HG03103 (cell line): ENCODE results near the gene VSX2.

ENCODE experiments used
- ATAC-seq: cut with Tn5 transposase; IDR thresholded peaks from one replicate; pipeline ENCODE4 v1.9.1; 2021; ENCODE audit warnings: low read depth; ENCODE audit not compliant: unreplicated experiment

VSX2 gene

GRCh38 chr14:74238974-74239847 is at the start of gene VSX2:
TSS of gene VSX2 (plus strand) at chr14:74239449. CDS start at chr14:74239562, 113 bp downstream.
- no peak for ATAC-seq

- ATAC-seq = no peak
Observed at GRCh38 chr14:74190927-74191575, 48.2 kb upstream of the VSX2 start.

GRCh38 chr14:74194506-74195274 is 44.6 kb upstream of the VSX2 start:
- ATAC-seq = no peak

- no peak for ATAC-seq
Observed at GRCh38 chr14:74195623-74196022, 43.6 kb upstream of the VSX2 start.

- no peak for ATAC-seq
Observed at GRCh38 chr14:74198441-74199234, 40.6 kb upstream of the VSX2 start.

- no peak for ATAC-seq
Observed at GRCh38 chr14:74202113-74202512, 37.1 kb upstream of the VSX2 start.

- no peak for ATAC-seq
Observed at GRCh38 chr14:74203639-74204038, 35.6 kb upstream of the VSX2 start.

GRCh38 chr14:74204491-74204890 is 34.8 kb upstream of the VSX2 start:
- no peak for ATAC-seq

GRCh38 chr14:74205882-74206281 is 33.4 kb upstream of the VSX2 start:
- ATAC-seq = no peak

- ATAC-seq = no peak
Observed at GRCh38 chr14:74207943-74208342, 31.3 kb upstream of the VSX2 start.

- ATAC-seq = no peak
Observed at GRCh38 chr14:74208642-74209041, 30.6 kb upstream of the VSX2 start.

GRCh38 chr14:74211945-74212580 is 27.2 kb upstream of the VSX2 start:
- no peak for ATAC-seq

- no peak for ATAC-seq
Observed at GRCh38 chr14:74213907-74214803, 25.1 kb upstream of the VSX2 start.

GRCh38 chr14:74216671-74217070 is 22.6 kb upstream of the VSX2 start:
- ATAC-seq = no peak

GRCh38 chr14:74217672-74218448 is 21.4 kb upstream of the VSX2 start:
- ATAC-seq = no peak

GRCh38 chr14:74218462-74218861 is 20.8 kb upstream of the VSX2 start:
- no peak for ATAC-seq

GRCh38 chr14:74219277-74220205 is 19.7 kb upstream of the VSX2 start:
- no peak for ATAC-seq
